K562 (cell line): ENCODE results near the gene HCAR1. TPM values are rescaled to one million over a fixed set of nuclear protein-coding genes. Genes with fewer than 3 reads are reported as not detected.

Experiments used
- BHLHE40 ChIP-seq: IDR thresholded peaks from 2 replicates; pipeline ENCODE4 v1.6.1; 2011; ENCODE audit warnings: low read length, improper control_type of control experiment
- ERF ChIP-seq: fragments of 450-650 bp; formaldehyde crosslinking; IDR thresholded peaks from 2 replicates; pipeline ENCODE4 v1.4.0; 2020; ENCODE audit warnings: mild to moderate bottlenecking, mixed read lengths
- MCM3 ChIP-seq: fragments of 450-650 bp; IDR thresholded peaks from 2 replicates; pipeline ENCODE4 v1.6.1; 2016
- PRMT5 ChIP-seq: sonication (generic); formaldehyde crosslinking; IDR thresholded peaks from 2 replicates; pipeline ENCODE4 v1.5.0; 2020; ENCODE audit warnings: missing genetic modification reagents
- PYGO2 ChIP-seq: fragments of 450-650 bp; IDR thresholded peaks from 2 replicates; pipeline ENCODE4 v1.6.1; 2016; ENCODE audit warnings: mild to moderate bottlenecking, missing genetic modification characterization, moderate library complexity, missing compliant biosample characterization
- TAF1 ChIP-seq: IDR thresholded peaks from 2 replicates; pipeline ENCODE4 v1.6.1; 2011; ENCODE audit warnings: mild to moderate bottlenecking, low read length, moderate library complexity; ENCODE audit not compliant: insufficient read depth, control insufficient read depth, severe bottlenecking; ENCODE audit errors: extremely low read depth
- TARDBP ChIP-seq: fragments of 450-650 bp; IDR thresholded peaks from 2 replicates; pipeline ENCODE4 v1.6.1; 2016
- ZBTB7A ChIP-seq: IDR thresholded peaks from 2 replicates; pipeline ENCODE4 v1.6.1; 2011; ENCODE audit warnings: low read depth, mild to moderate bottlenecking, low read length, moderate library complexity, borderline replicate concordance; ENCODE audit not compliant: control insufficient read depth
- ZNF253 ChIP-seq: fragments of 250-450 bp; sonication (Bioruptor Pico); conservative IDR thresholded peaks from 2 replicates; pipeline ENCODE4 v1.6.1; 2021; ENCODE audit warnings: mild to moderate bottlenecking
- ZNF408 ChIP-seq: fragments of 250-450 bp; sonication (Bioruptor Pico); IDR thresholded peaks from 2 replicates; pipeline ENCODE4 v1.4.0; 2020; ENCODE audit warnings: low read depth, mild to moderate bottlenecking, moderate library complexity
- ZNF77 ChIP-seq: fragments of 250-450 bp; sonication (Bioruptor Pico); IDR thresholded peaks from 2 replicates; pipeline ENCODE4 v1.5.0; 2020
- polyA plus RNA-seq, 8 experiments: library from polyadenylated mRNA; depleted of rRNA in 4 of 8; stranded (reverse) in 5 of 8; unstranded in 3 of 8; fragments of >200 nt; fragmentation: Nextera tagmentation in 2 of 8; fragmentation: Illumina TruSeq in 1 of 8; extraction: Ambion mirVana in 2 of 8; extraction: Trizol in 1 of 8; gene quantifications; 2 replicates each; pipeline versions ENCODE4 v1.2.1 to v1.2.3, GENCODE V29; 2011 to 2014; ENCODE audit warnings: inconsistent platforms in 1 of 8, missing spikeins in 1 of 8
- total RNA-seq, 7 experiments: library from RNA; depleted of rRNA in 6 of 7; stranded (reverse); fragments of >200 nt in 6 of 7; fragmentation: Illumina TruSeq in 2 of 7; extraction: Trizol in 2 of 7; gene quantifications; 2 replicates each; pipeline versions ENCODE4 v1.2.1 to v1.2.3, GENCODE V29; 2011 to 2021; ENCODE audit warnings: low replicate concordance in 1 of 7
- TF ChIP-seq, protein P1 (sequence below): fragments of 450-650 bp; formaldehyde crosslinking; IDR thresholded peaks from 2 replicates; pipeline ENCODE4 v1.4.0; 2022; ENCODE audit warnings: missing genetic modification characterization
- TF ChIP-seq, protein P2 (sequence below): fragments of 450-650 bp; IDR thresholded peaks from 2 replicates; pipeline ENCODE4 v1.6.1; 2016; ENCODE audit warnings: missing biosample characterization, missing genetic modification characterization
- TF ChIP-seq, protein P3 (sequence below): IDR thresholded peaks from 2 replicates; pipeline ENCODE4 v1.6.1; 2012; ENCODE audit warnings: low read depth, low read length, improper control_type of control experiment, borderline replicate concordance
- TF ChIP-seq, protein P4 (sequence below): sonication (generic); formaldehyde crosslinking; IDR thresholded peaks from 2 replicates; pipeline ENCODE4 v1.8.0; 2022; ENCODE audit warnings: mild to moderate bottlenecking, missing genetic modification reagents
- TF ChIP-seq, protein P5 (sequence below): fragments of 250-450 bp; sonication (Bioruptor Pico); IDR thresholded peaks from 2 replicates; pipeline ENCODE4 v1.4.0; 2020; ENCODE audit warnings: mild to moderate bottlenecking, moderate library complexity
- TF ChIP-seq, protein P6 (sequence below): fragments of 250-450 bp; sonication (Bioruptor Pico); IDR thresholded peaks from 2 replicates; pipeline ENCODE4 v1.5.0; 2020; ENCODE audit warnings: mild to moderate bottlenecking

The HCAR1 gene
- total and polyA plus RNA-seq, 9 of the 15 experiments (the other 6 are each of a cell fraction or from before 2014, with no cell fraction given) = not detected

DNA sequence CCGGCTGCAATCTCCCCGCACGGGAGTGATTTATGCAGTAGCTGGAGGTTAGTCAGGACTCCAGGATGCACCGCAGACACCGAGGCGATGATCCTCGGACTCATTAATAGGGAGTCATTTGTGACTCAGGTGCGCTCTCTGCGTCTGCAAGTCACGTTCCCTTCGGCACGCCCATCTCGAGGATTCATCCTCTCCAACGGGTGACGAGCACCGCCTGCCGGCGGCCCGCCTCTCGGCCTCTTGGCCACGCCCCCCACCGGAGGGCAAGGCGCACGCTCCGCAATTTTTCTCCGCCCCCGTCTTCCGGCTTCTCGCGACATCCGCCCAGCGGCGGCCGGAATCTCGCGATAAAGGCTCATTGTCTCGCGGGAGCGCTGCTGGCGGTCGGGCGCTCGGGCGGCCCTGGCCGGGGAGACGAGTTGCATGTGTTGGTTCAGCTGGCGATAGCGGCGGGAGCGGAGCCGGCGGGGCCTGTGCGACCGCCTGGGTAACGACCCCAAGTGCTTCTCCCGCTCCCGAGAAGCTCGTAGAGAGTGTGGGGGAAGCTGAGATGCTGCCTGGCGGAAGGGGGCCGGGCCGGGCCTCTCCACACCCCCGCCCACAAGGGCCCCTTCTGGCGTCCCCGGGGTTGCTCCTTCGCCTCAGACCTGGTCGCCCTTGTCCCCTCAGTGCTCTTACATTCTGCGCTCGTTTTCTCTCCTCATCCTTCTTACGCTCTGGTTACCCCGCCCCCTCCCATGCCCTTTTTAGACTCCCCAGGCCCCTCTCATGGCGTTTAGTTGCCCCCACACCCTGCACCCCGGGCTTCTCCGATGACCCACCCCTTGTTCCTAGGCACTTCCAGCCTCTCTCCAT lies 22.0 kb upstream of the HCAR1 start, which contains the start of gene DENR (continued):
- TF ChIP-seq, protein P1, sequence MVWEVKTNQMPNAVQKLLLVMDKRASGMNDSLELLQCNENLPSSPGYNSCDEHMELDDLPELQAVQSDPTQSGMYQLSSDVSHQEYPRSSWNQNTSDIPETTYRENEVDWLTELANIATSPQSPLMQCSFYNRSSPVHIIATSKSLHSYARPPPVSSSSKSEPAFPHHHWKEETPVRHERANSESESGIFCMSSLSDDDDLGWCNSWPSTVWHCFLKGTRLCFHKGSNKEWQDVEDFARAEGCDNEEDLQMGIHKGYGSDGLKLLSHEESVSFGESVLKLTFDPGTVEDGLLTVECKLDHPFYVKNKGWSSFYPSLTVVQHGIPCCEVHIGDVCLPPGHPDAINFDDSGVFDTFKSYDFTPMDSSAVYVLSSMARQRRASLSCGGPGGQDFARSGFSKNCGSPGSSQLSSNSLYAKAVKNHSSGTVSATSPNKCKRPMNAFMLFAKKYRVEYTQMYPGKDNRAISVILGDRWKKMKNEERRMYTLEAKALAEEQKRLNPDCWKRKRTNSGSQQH (CRISPR knock-in tag) = no peak
- TF ChIP-seq, protein P2, sequence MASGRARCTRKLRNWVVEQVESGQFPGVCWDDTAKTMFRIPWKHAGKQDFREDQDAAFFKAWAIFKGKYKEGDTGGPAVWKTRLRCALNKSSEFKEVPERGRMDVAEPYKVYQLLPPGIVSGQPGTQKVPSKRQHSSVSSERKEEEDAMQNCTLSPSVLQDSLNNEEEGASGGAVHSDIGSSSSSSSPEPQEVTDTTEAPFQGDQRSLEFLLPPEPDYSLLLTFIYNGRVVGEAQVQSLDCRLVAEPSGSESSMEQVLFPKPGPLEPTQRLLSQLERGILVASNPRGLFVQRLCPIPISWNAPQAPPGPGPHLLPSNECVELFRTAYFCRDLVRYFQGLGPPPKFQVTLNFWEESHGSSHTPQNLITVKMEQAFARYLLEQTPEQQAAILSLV (tag) = no peak
- TF ChIP-seq, protein P3, sequence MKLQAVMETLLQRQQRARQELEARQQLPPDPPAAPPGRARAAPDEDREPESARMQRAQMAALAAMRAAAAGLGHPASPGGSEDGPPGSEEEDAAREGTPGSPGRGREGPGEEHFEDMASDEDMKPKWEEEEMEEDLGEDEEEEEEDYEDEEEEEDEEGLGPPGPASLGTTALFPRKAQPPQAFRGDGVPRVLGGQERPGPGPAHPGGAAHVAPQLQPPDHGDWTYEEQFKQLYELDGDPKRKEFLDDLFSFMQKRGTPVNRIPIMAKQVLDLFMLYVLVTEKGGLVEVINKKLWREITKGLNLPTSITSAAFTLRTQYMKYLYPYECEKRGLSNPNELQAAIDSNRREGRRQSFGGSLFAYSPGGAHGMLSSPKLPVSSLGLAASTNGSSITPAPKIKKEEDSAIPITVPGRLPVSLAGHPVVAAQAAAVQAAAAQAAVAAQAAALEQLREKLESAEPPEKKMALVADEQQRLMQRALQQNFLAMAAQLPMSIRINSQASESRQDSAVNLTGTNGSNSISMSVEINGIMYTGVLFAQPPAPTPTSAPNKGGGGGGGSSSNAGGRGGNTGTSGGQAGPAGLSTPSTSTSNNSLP = no peak
- no peak for TF ChIP-seq TARDBP
- no peak for TF ChIP-seq ZNF77 (CRISPR knock-in tag)
- peak; percentile 90 for TF ChIP-seq TAF1
- TF ChIP-seq, protein P4, sequence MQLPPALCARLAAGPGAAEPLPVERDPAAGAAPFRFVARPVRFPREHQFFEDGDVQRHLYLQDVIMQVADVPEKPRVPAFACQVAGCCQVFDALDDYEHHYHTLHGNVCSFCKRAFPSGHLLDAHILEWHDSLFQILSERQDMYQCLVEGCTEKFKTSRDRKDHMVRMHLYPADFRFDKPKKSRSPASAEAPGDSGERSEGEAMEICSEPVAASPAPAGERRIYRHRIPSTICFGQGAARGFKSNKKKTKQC (CRISPR knock-in tag) = peak; percentile 27; the same call in 1 of the 2 replicates
- TF ChIP-seq MCM3 = no peak
- TF ChIP-seq BHLHE40 = peak; percentile 99
- no peak for TF ChIP-seq ZNF253 (CRISPR knock-in tag)
- TF ChIP-seq ZBTB7A = no peak; the same call in 1 of the 2 replicates
- TF ChIP-seq PYGO2 (tag) = no peak
- TF ChIP-seq PRMT5 = 0 out of 2 replicates have a peak, but pooled peaks have one; percentile 22
- TF ChIP-seq ERF (CRISPR knock-in tag) = 0 out of 2 replicates have a peak, but pooled peaks have one; percentile 8
- TF ChIP-seq, protein P5, sequence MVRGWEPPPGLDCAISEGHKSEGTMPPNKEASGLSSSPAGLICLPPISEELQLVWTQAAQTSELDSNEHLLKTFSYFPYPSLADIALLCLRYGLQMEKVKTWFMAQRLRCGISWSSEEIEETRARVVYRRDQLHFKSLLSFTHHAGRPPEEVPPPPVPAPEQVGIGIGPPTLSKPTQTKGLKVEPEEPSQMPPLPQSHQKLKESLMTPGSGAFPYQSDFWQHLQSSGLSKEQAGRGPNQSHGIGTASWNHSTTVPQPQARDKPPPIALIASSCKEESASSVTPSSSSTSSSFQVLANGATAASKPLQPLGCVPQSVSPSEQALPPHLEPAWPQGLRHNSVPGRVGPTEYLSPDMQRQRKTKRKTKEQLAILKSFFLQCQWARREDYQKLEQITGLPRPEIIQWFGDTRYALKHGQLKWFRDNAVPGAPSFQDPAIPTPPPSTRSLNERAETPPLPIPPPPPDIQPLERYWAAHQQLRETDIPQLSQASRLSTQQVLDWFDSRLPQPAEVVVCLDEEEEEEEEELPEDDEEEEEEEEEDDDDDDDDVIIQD = no peak
- TF ChIP-seq, protein P6, sequence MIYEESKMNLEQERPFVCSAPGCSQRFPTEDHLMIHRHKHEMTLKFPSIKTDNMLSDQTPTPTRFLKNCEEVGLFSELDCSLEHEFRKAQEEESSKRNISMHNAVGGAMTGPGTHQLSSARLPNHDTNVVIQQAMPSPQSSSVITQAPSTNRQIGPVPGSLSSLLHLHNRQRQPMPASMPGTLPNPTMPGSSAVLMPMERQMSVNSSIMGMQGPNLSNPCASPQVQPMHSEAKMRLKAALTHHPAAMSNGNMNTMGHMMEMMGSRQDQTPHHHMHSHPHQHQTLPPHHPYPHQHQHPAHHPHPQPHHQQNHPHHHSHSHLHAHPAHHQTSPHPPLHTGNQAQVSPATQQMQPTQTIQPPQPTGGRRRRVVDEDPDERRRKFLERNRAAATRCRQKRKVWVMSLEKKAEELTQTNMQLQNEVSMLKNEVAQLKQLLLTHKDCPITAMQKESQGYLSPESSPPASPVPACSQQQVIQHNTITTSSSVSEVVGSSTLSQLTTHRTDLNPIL (CRISPR knock-in tag) = no peak
- no peak for TF ChIP-seq ZNF408
